Stimulated activated CD4-positive, alpha-beta T cell treated with anti-CD3 and anti-CD28 coated beads, Interleukin-1b, Interleukin-23, amount 100 ng/mL, for 48 hours (primary cell): ENCODE results near the gene IL17RA.
A peak's percentile ranks its signal among the peaks of the same experiment; 100 is the strongest.
"Not testable (repeated sequence)": the region's sequence is repeated elsewhere in the genome, so short reads cannot be mapped to it uniquely, and the experiment has no call there.

ENCODE experiments used
- DNase-seq: peaks from one replicate; pipeline ENCODE4 v3.0.0-alpha.2; 2020

The IL17RA gene

GRCh38 chr22:17130199-17130598 is 45.4 kb downstream of the IL17RA start:
- DNase-seq = no peak

GRCh38 chr22:17131686-17132085 is 46.9 kb downstream of the IL17RA start:
- no peak for DNase-seq

GRCh38 chr22:17132112-17132511 is 47.3 kb downstream of the IL17RA start:
- no peak for DNase-seq

- DNase-seq = no peak
These were observed 48.3 kb downstream of the IL17RA start for GRCh38 chr22:17133137-17133536.

GRCh38 chr22:17135153-17135760 is 50.5 kb downstream of the IL17RA start:
- DNase-seq = no peak

GRCh38 chr22:17137170-17137569 is 52.4 kb downstream of the IL17RA start:
- DNase-seq = no peak

- no peak for DNase-seq
These were observed 53.1 kb downstream of the IL17RA start for GRCh38 chr22:17137861-17138425.

GRCh38 chr22:17138513-17138912 is 53.7 kb downstream of the IL17RA start:
- DNase-seq = no peak

GRCh38 chr22:17140022-17140421 is 55.2 kb downstream of the IL17RA start:
- DNase-seq = no peak

- DNase-seq = no peak
These were observed 56.3 kb downstream of the IL17RA start for GRCh38 chr22:17140826-17141766.

GRCh38 chr22:17143101-17143500 is 58.3 kb downstream of the IL17RA start:
- no peak for DNase-seq

- no peak for DNase-seq
These were observed 59.0 kb downstream of the IL17RA start for GRCh38 chr22:17143826-17144225.

- no peak for DNase-seq
These were observed 60.4 kb downstream of the IL17RA start for GRCh38 chr22:17145021-17145680.

GRCh38 chr22:17147458-17147857 is 62.7 kb downstream of the IL17RA start:
- not testable (repeated sequence) for DNase-seq

GRCh38 chr22:17149076-17149815 is 64.4 kb downstream of the IL17RA start:
- no peak for DNase-seq

GRCh38 chr22:17152340-17152739 is 67.5 kb downstream of the IL17RA start:
- DNase-seq = no peak

GRCh38 chr22:17152971-17153370 is 68.2 kb downstream of the IL17RA start:
- DNase-seq = no peak

- no peak for DNase-seq
These were observed 71.1 kb downstream of the IL17RA start for GRCh38 chr22:17155941-17156340.

- no peak for DNase-seq
These were observed 72.9 kb downstream of the IL17RA start for GRCh38 chr22:17157714-17158113.

GRCh38 chr22:17158176-17158567 is 73.4 kb downstream of the IL17RA start:
- DNase-seq = no peak

- DNase-seq = peak; percentile 88
These were observed 74.0 kb downstream of the IL17RA start, which contains the start of gene HDHD5 for GRCh38 chr22:17158568-17159503. Gene HDHD5 (minus strand): TSS chr22:17159277. CDS start chr22:17159251, 26 bp downstream.
